ENCODE results near the gene CPXM2.

Gene CPXM2

DNA sequence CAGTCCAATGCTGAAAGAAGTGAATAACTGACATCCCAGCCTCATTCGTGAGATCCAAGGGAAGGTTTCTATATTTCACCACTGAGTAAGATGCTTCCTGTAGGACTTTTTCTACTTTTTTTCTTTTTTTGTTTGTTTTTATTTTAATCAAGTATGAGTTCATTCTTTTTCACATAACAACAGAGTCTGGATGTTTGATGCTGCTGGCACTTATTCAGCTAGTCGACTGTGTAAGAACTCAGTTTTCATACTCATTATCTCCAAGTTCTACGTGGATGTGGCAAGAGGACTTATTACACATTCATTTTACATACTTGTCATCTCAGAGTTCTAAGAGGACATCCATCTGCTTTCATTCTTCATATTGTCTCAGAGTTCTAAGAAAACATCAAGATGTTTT is 86.9 kb downstream of the CPXM2 start:
- Histone ChIP-seq H3K4me2 (ENCODE audit: low read length) (no peak overlapping the region), H3K27me3 (ENCODE audit: control insufficient read depth, insufficient read depth, low read length) (no peaks in the 10 kb centered on the region), H3K9ac (ENCODE audit: low read depth, low read length) (no peak overlapping the region), H3K9me3 (replicated peaks; ENCODE audit: low read length) (no peaks in the 10 kb centered on the region), H3K4me1 (ENCODE audit: control insufficient read depth, insufficient read depth, low read length) (no peaks in the 10 kb centered on the region), H3K36me3 (ENCODE audit: insufficient read depth, low read length) (no peaks in the 10 kb centered on the region), H3K4me3 (ENCODE audit: low read length) (no peak overlapping the region)

DNA sequence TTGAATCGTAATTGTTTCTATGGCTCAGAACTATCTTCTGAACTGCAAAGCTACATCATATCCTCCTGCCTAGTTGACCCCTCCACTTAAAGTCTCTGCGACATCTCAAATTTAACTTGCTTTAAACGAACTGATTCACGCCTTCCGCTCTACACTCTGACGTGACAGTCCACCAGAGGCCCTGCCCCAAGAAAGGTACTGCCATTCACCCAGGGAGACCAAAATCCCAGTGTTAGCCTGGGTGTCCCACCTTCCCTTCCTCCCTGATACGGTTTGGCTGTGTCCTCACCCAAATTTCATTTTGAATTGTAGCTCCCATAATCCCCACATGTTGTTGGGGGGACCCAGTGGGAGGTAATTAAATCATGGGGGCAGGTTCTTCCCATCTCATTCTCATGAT is 90.8 kb downstream of the CPXM2 start:
- no peaks in the 10 kb centered on the region for H3K27me3 ChIP-seq (ENCODE audit: control insufficient read depth, insufficient read depth, low read length)
- no peak overlapping the region for H3K9ac ChIP-seq (ENCODE audit: low read depth, low read length)
- H3K9me3 ChIP-seq (replicated peaks; ENCODE audit: low read length): no peaks in the 10 kb centered on the region
- H3K4me2 ChIP-seq (ENCODE audit: low read length): no peak overlapping the region
- no peaks in the 10 kb centered on the region for H3K4me1 ChIP-seq (ENCODE audit: control insufficient read depth, insufficient read depth, low read length)
- no peaks in the 10 kb centered on the region for H3K36me3 ChIP-seq (ENCODE audit: insufficient read depth, low read length)
- H3K4me3 ChIP-seq (ENCODE audit: low read length): no peak overlapping the region

- H3K27me3 ChIP-seq (ENCODE audit: control insufficient read depth, insufficient read depth, low read length): no peaks in the 10 kb centered on the region
- H3K4me3 ChIP-seq (ENCODE audit: low read length): no peak overlapping the region
- no peaks in the 10 kb centered on the region for H3K9me3 ChIP-seq (replicated peaks; ENCODE audit: low read length)
- no peaks in the 10 kb centered on the region for H3K36me3 ChIP-seq (ENCODE audit: insufficient read depth, low read length)
- no peak overlapping the region for H3K4me2 ChIP-seq (ENCODE audit: low read length)
- H3K9ac ChIP-seq (ENCODE audit: low read depth, low read length): no peak overlapping the region
- H3K4me1 ChIP-seq (ENCODE audit: control insufficient read depth, insufficient read depth, low read length): no peaks in the 10 kb centered on the region
These were observed 91.3 kb downstream of the CPXM2 start for GRCh38 chr10:123800289-123800688.

GRCh38 chr10:123798856-123799255 is 92.8 kb downstream of the CPXM2 start:
- no peaks in the 10 kb centered on the region for H3K9me3 ChIP-seq (replicated peaks; ENCODE audit: low read length)
- no peaks in the 10 kb centered on the region for H3K27me3 ChIP-seq (ENCODE audit: control insufficient read depth, insufficient read depth, low read length)

GRCh38 chr10:123797813-123798212 is 93.8 kb downstream of the CPXM2 start:
- Histone ChIP-seq H3K9ac (ENCODE audit: low read depth, low read length) (no peak overlapping the region), H3K4me2 (ENCODE audit: low read length) (no peak overlapping the region), H3K9me3 (replicated peaks; ENCODE audit: low read length) (no peaks in the 10 kb centered on the region), H3K27me3 (ENCODE audit: control insufficient read depth, insufficient read depth, low read length) (no peaks in the 10 kb centered on the region), H3K4me1 (ENCODE audit: control insufficient read depth, insufficient read depth, low read length) (no peaks in the 10 kb centered on the region), H3K4me3 (ENCODE audit: low read length) (no peak overlapping the region), H3K36me3 (ENCODE audit: insufficient read depth, low read length) (no peaks in the 10 kb centered on the region)

More at GRCh38 chr10:123798856-123799255, 92.8 kb downstream of the CPXM2 start:
- Histone ChIP-seq H3K36me3 (ENCODE audit: insufficient read depth, low read length) (no peaks in the 10 kb centered on the region), H3K4me2 (ENCODE audit: low read length) (no peak overlapping the region), H3K4me3 (ENCODE audit: low read length) (no peak overlapping the region), H3K4me1 (ENCODE audit: control insufficient read depth, insufficient read depth, low read length) (no peaks in the 10 kb centered on the region), H3K9ac (ENCODE audit: low read depth, low read length) (no peak overlapping the region)

DNA sequence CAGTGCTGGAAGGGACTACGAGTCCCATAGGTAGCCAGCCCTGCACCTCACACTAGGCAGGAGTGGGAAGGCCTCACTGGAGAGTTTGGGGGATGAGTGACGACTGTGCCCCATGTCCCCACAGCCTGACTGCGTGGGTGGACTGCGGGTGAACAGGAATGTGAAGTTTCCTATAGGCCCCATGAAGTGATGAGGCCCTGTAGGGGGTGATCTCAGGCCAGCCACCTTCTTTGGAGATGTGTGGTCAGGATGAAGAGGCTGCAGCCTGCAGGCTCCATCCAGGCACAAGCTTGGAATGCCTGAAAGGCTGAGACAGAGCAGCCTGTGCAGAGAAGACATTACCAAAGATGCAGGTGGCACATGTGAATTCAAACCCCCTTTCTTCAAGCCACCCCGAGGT is 94.9 kb downstream of the CPXM2 start:
- no peaks in the 10 kb centered on the region for H3K9me3 ChIP-seq (replicated peaks; ENCODE audit: low read length)
- H3K4me3 ChIP-seq (ENCODE audit: low read length): no peak overlapping the region
- no peaks in the 10 kb centered on the region for H3K27me3 ChIP-seq (ENCODE audit: control insufficient read depth, insufficient read depth, low read length)
- H3K4me2 ChIP-seq (ENCODE audit: low read length): no peak overlapping the region
- no peaks in the 10 kb centered on the region for H3K4me1 ChIP-seq (ENCODE audit: control insufficient read depth, insufficient read depth, low read length)
- no peak overlapping the region for H3K9ac ChIP-seq (ENCODE audit: low read depth, low read length)
- no peaks in the 10 kb centered on the region for H3K36me3 ChIP-seq (ENCODE audit: insufficient read depth, low read length)

DNA sequence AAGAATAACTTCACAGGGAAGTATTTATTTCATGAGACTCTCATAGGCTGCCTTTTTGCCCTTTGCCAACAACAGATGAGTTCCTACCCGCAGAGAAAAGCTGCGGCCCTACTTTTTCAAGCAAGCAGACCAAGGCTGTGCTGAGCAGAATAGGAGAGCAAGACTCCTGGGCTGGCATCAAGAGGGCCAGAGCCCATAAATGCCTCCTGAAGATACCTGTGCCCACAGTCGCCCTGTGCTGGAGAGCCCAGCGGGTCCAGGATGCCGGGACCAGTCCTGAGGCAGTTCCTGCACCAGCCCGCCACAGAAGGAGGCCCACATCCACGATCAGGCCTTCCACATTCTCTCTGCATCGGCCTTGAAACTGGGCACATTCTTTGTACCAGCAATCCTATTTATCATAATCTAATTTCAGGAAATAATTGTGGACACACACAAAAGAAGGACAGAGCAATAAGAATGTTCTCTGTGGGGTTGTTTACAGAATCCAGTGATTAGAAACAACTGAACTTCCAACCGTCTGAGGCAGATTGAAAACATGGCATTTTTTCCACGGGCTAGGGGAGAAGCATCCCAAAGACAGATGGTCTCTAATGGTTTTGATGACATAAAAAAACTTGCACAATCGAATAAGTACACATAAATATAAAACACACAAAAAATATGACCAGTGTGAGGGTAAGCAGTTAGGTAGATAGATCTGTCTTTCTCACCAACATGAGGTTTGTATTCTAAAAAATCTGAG is 95.6 kb downstream of the CPXM2 start:
- Histone ChIP-seq H3K9ac (ENCODE audit: low read depth, low read length) (no peak overlapping the region), H3K4me2 (ENCODE audit: low read length) (no peak overlapping the region), H3K9me3 (replicated peaks; ENCODE audit: low read length) (peaks cover 3% of the 10 kb centered on the region), H3K4me1 (ENCODE audit: control insufficient read depth, insufficient read depth, low read length) (no peaks in the 10 kb centered on the region), H3K4me3 (ENCODE audit: low read length) (no peak overlapping the region), H3K27me3 (ENCODE audit: control insufficient read depth, insufficient read depth, low read length) (no peaks in the 10 kb centered on the region), H3K36me3 (ENCODE audit: insufficient read depth, low read length) (no peaks in the 10 kb centered on the region)

DNA sequence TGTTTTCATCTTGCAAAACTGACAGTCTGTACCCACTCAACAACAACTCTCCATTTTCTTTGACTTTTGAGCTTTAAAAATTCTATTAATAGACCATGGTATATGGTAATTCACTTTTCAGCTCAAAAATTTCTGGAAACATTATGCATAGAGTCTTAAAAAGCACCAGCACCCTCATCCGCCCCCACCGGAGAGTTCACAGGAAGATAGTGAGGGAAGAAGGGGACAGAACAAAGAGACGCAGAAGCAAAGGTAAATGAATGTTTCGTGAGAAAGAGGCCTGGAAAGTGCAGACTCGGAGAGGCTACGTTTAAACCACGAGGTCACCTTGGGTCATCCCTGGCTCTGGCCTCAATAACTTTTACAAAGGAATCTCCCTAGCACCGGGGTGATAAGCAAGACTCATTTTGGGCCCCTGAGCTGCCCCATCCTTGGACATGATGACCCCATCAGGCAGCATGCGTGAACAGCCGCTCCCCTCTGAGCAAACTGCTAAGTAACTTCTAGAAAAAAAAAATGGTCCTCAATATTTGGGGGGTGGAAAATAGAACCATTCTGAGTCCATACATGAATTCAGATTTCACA is 96.3 kb downstream of the CPXM2 start:
- peaks cover 3% of the 10 kb centered on the region for H3K9me3 ChIP-seq (replicated peaks; ENCODE audit: low read length)
- no peak overlapping the region for H3K9ac ChIP-seq (ENCODE audit: low read depth, low read length)
- H3K27me3 ChIP-seq (ENCODE audit: control insufficient read depth, insufficient read depth, low read length): no peaks in the 10 kb centered on the region
- H3K4me3 ChIP-seq (ENCODE audit: low read length): no peak overlapping the region
- H3K4me2 ChIP-seq (ENCODE audit: low read length): no peak overlapping the region
- no peaks in the 10 kb centered on the region for H3K36me3 ChIP-seq (ENCODE audit: insufficient read depth, low read length)
- H3K4me1 ChIP-seq (ENCODE audit: control insufficient read depth, insufficient read depth, low read length): no peaks in the 10 kb centered on the region

DNA sequence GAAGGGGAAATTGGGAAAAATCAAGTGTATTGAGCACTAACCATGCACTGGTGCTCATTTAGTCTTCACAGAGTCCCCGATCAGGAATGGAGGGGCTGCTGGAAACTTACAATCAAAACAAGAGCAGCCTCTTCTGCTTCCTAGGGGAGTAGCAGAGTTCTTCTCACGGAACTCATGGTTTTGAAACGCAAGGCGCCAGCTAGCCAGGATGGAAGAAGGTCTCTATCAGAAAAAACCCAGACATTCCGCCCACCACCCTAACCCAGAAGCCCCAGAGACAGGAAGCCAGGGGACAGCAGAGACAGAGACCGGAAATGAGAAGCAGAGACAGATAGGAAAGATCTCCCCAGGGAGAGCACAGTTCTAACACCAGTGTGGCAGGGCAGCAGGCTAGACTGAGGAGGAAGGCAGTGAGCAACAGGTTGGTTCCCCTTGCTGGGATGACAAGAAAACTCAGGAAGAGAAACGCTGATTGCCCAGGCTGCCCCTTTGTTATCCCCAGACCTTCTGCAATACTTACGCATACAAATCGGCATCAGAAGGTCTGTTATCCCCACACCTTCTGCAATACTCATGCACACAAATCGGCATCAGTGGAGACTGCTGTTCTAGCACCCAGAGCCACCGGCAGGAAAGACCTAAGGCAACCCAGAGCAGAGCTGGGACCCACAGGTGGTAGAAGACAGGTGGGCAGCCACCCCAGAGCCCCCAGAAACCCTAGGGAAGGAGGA is 99.2 kb downstream of the CPXM2 start:
- Histone ChIP-seq H3K9ac (ENCODE audit: low read depth, low read length) (no peak overlapping the region), H3K4me1 (ENCODE audit: control insufficient read depth, insufficient read depth, low read length) (no peaks in the 10 kb centered on the region), H3K36me3 (ENCODE audit: insufficient read depth, low read length) (no peaks in the 10 kb centered on the region), H3K9me3 (replicated peaks; ENCODE audit: low read length) (peaks cover 7% of the 10 kb centered on the region), H3K4me3 (ENCODE audit: low read length) (no peak overlapping the region), H3K4me2 (ENCODE audit: low read length) (no peak overlapping the region), H3K27me3 (ENCODE audit: control insufficient read depth, insufficient read depth, low read length) (no peaks in the 10 kb centered on the region)

DNA sequence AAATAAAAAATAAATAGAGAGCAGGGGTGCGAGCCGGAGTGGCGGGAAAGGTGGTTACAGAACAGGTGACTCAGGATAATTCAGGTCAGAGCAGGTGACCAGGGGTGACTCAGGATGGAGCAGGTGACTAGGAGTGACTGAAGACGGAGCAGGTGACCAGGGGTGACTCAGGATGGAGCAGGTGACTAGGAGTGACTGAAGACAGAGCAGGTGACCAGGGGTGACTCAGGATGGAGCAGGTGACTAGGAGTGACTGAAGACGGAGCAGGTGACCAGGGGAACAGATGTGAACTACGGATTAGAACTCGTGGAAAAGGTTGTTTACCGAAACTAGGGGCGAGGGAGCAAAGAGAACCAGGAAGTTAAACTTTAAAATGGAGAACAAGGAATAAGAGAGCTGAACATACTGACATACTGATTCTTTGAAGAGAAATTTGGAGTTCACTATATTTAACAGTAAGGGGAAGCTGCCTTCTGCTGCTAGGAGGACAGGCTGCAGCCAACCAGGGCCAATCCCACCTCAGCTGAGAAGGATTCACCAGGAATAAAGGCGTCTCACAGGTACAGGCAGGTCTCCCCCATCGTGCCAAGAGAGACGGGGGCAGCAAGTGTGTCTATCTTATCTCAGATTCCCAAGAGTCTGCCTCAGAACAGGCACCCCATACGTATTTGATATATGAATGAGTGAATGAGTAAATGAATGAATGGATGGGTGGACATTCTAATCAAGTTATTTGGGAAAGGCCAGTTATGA is 101.3 kb downstream of the CPXM2 start:
- Histone ChIP-seq H3K27me3 (ENCODE audit: control insufficient read depth, insufficient read depth, low read length) (no peaks in the 10 kb centered on the region), H3K4me1 (ENCODE audit: control insufficient read depth, insufficient read depth, low read length) (no peaks in the 10 kb centered on the region), H3K36me3 (ENCODE audit: insufficient read depth, low read length) (no peaks in the 10 kb centered on the region), H3K9ac (ENCODE audit: low read depth, low read length) (no peak overlapping the region), H3K4me2 (ENCODE audit: low read length) (no peak overlapping the region), H3K4me3 (ENCODE audit: low read length) (no peak overlapping the region), H3K9me3 (replicated peaks; ENCODE audit: low read length) (peaks cover 10% of the 10 kb centered on the region)

GRCh38 chr10:123788981-123789380 is 102.6 kb downstream of the CPXM2 start:
- Histone ChIP-seq H3K36me3 (ENCODE audit: insufficient read depth, low read length) (no peaks in the 10 kb centered on the region), H3K9me3 (replicated peaks; ENCODE audit: low read length) (peaks cover 10% of the 10 kb centered on the region), H3K4me1 (ENCODE audit: control insufficient read depth, insufficient read depth, low read length) (no peaks in the 10 kb centered on the region), H3K27me3 (ENCODE audit: control insufficient read depth, insufficient read depth, low read length) (no peaks in the 10 kb centered on the region), H3K4me2 (ENCODE audit: low read length) (no peak overlapping the region), H3K9ac (ENCODE audit: low read depth, low read length) (no peak overlapping the region), H3K4me3 (ENCODE audit: low read length) (no peak overlapping the region)
